HepG2 (cell line): Measurements from ENCODE around the gene DCAF7. TPM values are rescaled to one million over a fixed set of nuclear protein-coding genes. Genes with fewer than 3 reads are reported as not detected.

Experiments used
- AKAP8 ChIP-seq: sonication (generic); formaldehyde crosslinking; IDR thresholded peaks from 2 replicates; pipeline ENCODE4 v1.5.1; 2020; ENCODE audit warnings: mild to moderate bottlenecking, missing genetic modification reagents
- ATF2 ChIP-seq: sonication (generic); formaldehyde crosslinking; IDR thresholded peaks from 2 replicates; pipeline ENCODE4 v1.4.0; 2020; ENCODE audit warnings: missing genetic modification reagents
- ATF7 ChIP-seq, 2 experiments: fragments of 450-650 bp in 1 of 2; sonication (generic) in 1 of 2; formaldehyde crosslinking in 1 of 2; IDR thresholded peaks; 2 replicates each; pipeline versions ENCODE4 v1.4.0 to v1.6.1; 2016 to 2020; ENCODE audit warnings: antibody characterized with exemption in 1 of 2, mild to moderate bottlenecking in 1 of 2, missing genetic modification reagents in 1 of 2
- CEBPB ChIP-seq: IDR thresholded peaks from 2 replicates; pipeline ENCODE4 v1.6.1; 2011; ENCODE audit warnings: low read depth, low read length, improper control_type of control experiment, borderline replicate concordance
- HMGXB3 ChIP-seq: sonication (generic); formaldehyde crosslinking; IDR thresholded peaks from 2 replicates; pipeline ENCODE4 v1.4.0; 2020; ENCODE audit warnings: missing genetic modification reagents, borderline replicate concordance
- LCORL ChIP-seq, 2 experiments: fragments of 450-650 bp in 1 of 2; sonication (generic) in 1 of 2; formaldehyde crosslinking in 1 of 2; IDR thresholded peaks; 2 replicates each; pipeline versions ENCODE4 v1.5.0 to v1.6.1; 2017 to 2020; ENCODE audit warnings: antibody characterized with exemption in 1 of 2, missing genetic modification reagents in 1 of 2
- NR2F6 ChIP-seq, 2 experiments: IDR thresholded peaks; 2 replicates each; pipeline ENCODE4 v1.6.1; 2016; ENCODE audit warnings: antibody characterized with exemption in 1 of 2, mild to moderate bottlenecking in 1 of 2
- RXRA ChIP-seq: sonication (generic); formaldehyde crosslinking; IDR thresholded peaks from 2 replicates; pipeline ENCODE4 v1.5.1; 2020; ENCODE audit warnings: missing genetic modification reagents
- SNAPC2 ChIP-seq: sonication (generic); formaldehyde crosslinking; IDR thresholded peaks from 2 replicates; pipeline ENCODE4 v1.8.1; 2022; ENCODE audit warnings: mild to moderate bottlenecking, missing genetic modification reagents
- SRF ChIP-seq: IDR thresholded peaks from 2 replicates; pipeline ENCODE4 v1.6.1; 2011; ENCODE audit warnings: mild to moderate bottlenecking, low read depth, low read length, moderate library complexity
- ZBTB14 ChIP-seq: sonication (generic); formaldehyde crosslinking; IDR thresholded peaks from 2 replicates; pipeline ENCODE4 v1.4.0; 2020; ENCODE audit warnings: missing genetic modification reagents
- ZBTB49 ChIP-seq: sonication (generic); formaldehyde crosslinking; IDR thresholded peaks from 2 replicates; pipeline ENCODE4 v1.4.0; 2020; ENCODE audit warnings: missing genetic modification reagents, borderline replicate concordance
- ZNF124 ChIP-seq: sonication (generic); formaldehyde crosslinking; IDR thresholded peaks from 2 replicates; pipeline ENCODE4 v1.4.0; 2020; ENCODE audit warnings: missing genetic modification reagents
- ZNF883 ChIP-seq: sonication (generic); formaldehyde crosslinking; IDR thresholded peaks from 2 replicates; pipeline ENCODE4 v1.5.1; 2020; ENCODE audit warnings: mild to moderate bottlenecking, missing genetic modification reagents; ENCODE audit errors: not compliant biosample characterization
- polyA plus RNA-seq, 8 experiments: library from polyadenylated mRNA; depleted of rRNA in 3 of 8; stranded (reverse) in 7 of 8; unstranded in 1 of 8; fragments of >200 nt; fragmentation: Illumina TruSeq in 4 of 8; extraction: Trizol in 4 of 8; gene quantifications; 2 replicates each; pipeline versions ENCODE4 v1.2.1 to v1.2.3, GENCODE V29; 2011 to 2016; ENCODE audit warnings: low read depth in 4 of 8, missing spikeins in 1 of 8, mixed read lengths in 1 of 8; ENCODE audit not compliant: insufficient read depth in 1 of 8
- total RNA-seq, 5 experiments: library from RNA; depleted of rRNA; stranded (reverse); fragments of >200 nt; fragmentation: Illumina TruSeq; extraction: Trizol; gene quantifications; 2 replicates each; pipeline ENCODE4 v1.2.3, GENCODE V29; 2016; ENCODE audit warnings: low read depth in 1 of 5

The DCAF7 gene
- total and polyA plus RNA-seq, 2 of the 13 experiments (the other 11 are each of a cell fraction or from before 2014, with no cell fraction given): 55.2 to 73.4 TPM

- no peak for TF ChIP-seq LCORL (IDR thresholded peaks at IDR 0.05)
- TF ChIP-seq LCORL (CRISPR knock-in tag; IDR thresholded peaks at IDR 0.05): peak; percentile 99
- TF ChIP-seq SRF: peak; percentile 66; the same call in 1 of the 2 replicates
- TF ChIP-seq ZNF124: peak; percentile 73; the same call in 1 of the 2 replicates
- peak; percentile 86 for TF ChIP-seq ATF2 (CRISPR knock-in tag)
- TF ChIP-seq ZBTB14: no peak
- no peak for TF ChIP-seq ATF7 (IDR thresholded peaks at IDR 0.05)
- peak; percentile 84 for TF ChIP-seq ATF7 (CRISPR knock-in tag; IDR thresholded peaks at IDR 0.05)
- peak; percentile 81 for TF ChIP-seq NR2F6 (IDR thresholded peaks at IDR 0.05)
- peak; percentile 85 for TF ChIP-seq NR2F6 (CRISPR knock-in tag; IDR thresholded peaks at IDR 0.05)
- peak; percentile 71; the same call in 1 of the 2 replicates for TF ChIP-seq SNAPC2 (CRISPR knock-in tag)
- peak; percentile 17 for TF ChIP-seq ZNF883 (CRISPR knock-in tag)
- TF ChIP-seq CEBPB: peak; percentile 95
- peak; percentile 91 for TF ChIP-seq RXRA (CRISPR knock-in tag)
- peak; percentile 66; the same call in 1 of the 2 replicates for TF ChIP-seq HMGXB3 (CRISPR knock-in tag)
- TF ChIP-seq ZBTB49 (CRISPR knock-in tag): peak; percentile 70; the same call in 1 of the 2 replicates
- TF ChIP-seq AKAP8 (CRISPR knock-in tag): peak; percentile 54; the same call in 1 of the 2 replicates
Observed at GRCh38 chr17:63531022-63531965, 19.0 kb upstream of the DCAF7 start (continued).
